ENCODE results near the gene OTP.
"Not testable (repeated sequence)": the region's sequence is repeated elsewhere in the genome, so short reads cannot be mapped to it uniquely, and the experiment has no call there.

OTP gene

GRCh38 chr5:77633207-77633675, 5.3 kb downstream of the OTP start:
- Mint-ChIP-seq H3K4me3 (no peak overlapping the region), H3K27ac (peak overlapping the region; percentile 21), H3K4me1 (ENCODE audit: low read depth) (peaks cover 34% of the 10 kb centered on the region), H3K9me3 (peaks cover 16% of the 10 kb centered on the region), H3K27me3 (peaks cover 79% of the 10 kb centered on the region), H3K36me3 (ENCODE audit: low read depth) (peaks cover 14% of the 10 kb centered on the region)

- peaks cover 12% of the 10 kb centered on the region for H3K9me3 Mint-ChIP-seq
- H3K27ac Mint-ChIP-seq = peak overlapping the region; percentile 21
- H3K4me3 Mint-ChIP-seq = peak overlapping the region; percentile 13
- H3K27me3 Mint-ChIP-seq = peaks cover 76% of the 10 kb centered on the region
- peaks cover 31% of the 10 kb centered on the region for H3K4me1 Mint-ChIP-seq (ENCODE audit: low read depth)
- peaks cover 12% of the 10 kb centered on the region for H3K36me3 Mint-ChIP-seq (ENCODE audit: low read depth)
These were observed 5.8 kb downstream of the OTP start for GRCh38 chr5:77632526-77633206.

- Mint-ChIP-seq H3K9me3 (peaks cover 13% of the 10 kb centered on the region), H3K27ac (no peak overlapping the region), H3K4me1 (ENCODE audit: low read depth) (peaks cover 26% of the 10 kb centered on the region), H3K36me3 (ENCODE audit: low read depth) (peaks cover 8% of the 10 kb centered on the region), H3K27me3 (peaks cover 76% of the 10 kb centered on the region), H3K4me3 (peak overlapping the region; percentile 71)
These were observed 8.3 kb downstream of the OTP start for GRCh38 chr5:77630114-77630680.

GRCh38 chr5:77629509-77630113, 8.9 kb downstream of the OTP start:
- peak overlapping the region; percentile 71 for H3K4me3 Mint-ChIP-seq
- H3K27me3 Mint-ChIP-seq = peaks cover 81% of the 10 kb centered on the region
- H3K27ac Mint-ChIP-seq = peak overlapping the region; percentile 36
- H3K9me3 Mint-ChIP-seq = peaks cover 13% of the 10 kb centered on the region
- peaks cover 26% of the 10 kb centered on the region for H3K4me1 Mint-ChIP-seq (ENCODE audit: low read depth)
- peaks cover 8% of the 10 kb centered on the region for H3K36me3 Mint-ChIP-seq (ENCODE audit: low read depth)

- Mint-ChIP-seq H3K4me3 (peak overlapping the region; percentile 71), H3K27ac (peak overlapping the region; percentile 76), H3K27me3 (peaks cover 81% of the 10 kb centered on the region), H3K9me3 (peaks cover 13% of the 10 kb centered on the region), H3K4me1 (ENCODE audit: low read depth) (peaks cover 26% of the 10 kb centered on the region), H3K36me3 (ENCODE audit: low read depth) (peaks cover 8% of the 10 kb centered on the region)
These were observed 9.5 kb downstream of the OTP start for GRCh38 chr5:77628840-77629508.

- H3K9me3 Mint-ChIP-seq = peaks cover 11% of the 10 kb centered on the region
- no peak overlapping the region for H3K4me3 Mint-ChIP-seq
- no peak overlapping the region for H3K27ac Mint-ChIP-seq
- H3K36me3 Mint-ChIP-seq (ENCODE audit: low read depth) = peaks cover 6% of the 10 kb centered on the region
- H3K27me3 Mint-ChIP-seq = peaks cover 81% of the 10 kb centered on the region
- peaks cover 26% of the 10 kb centered on the region for H3K4me1 Mint-ChIP-seq (ENCODE audit: low read depth)
These were observed 10.4 kb downstream of the OTP start for GRCh38 chr5:77627869-77628674.

- H3K9me3 Mint-ChIP-seq = peaks cover 5% of the 10 kb centered on the region
- H3K27me3 Mint-ChIP-seq = peaks cover 76% of the 10 kb centered on the region
- H3K36me3 Mint-ChIP-seq (ENCODE audit: low read depth) = no peaks in the 10 kb centered on the region
- H3K4me3 Mint-ChIP-seq = no peak overlapping the region
- no peak overlapping the region for H3K27ac Mint-ChIP-seq
- H3K4me1 Mint-ChIP-seq (ENCODE audit: low read depth) = no peaks in the 10 kb centered on the region
These were observed 15.2 kb downstream of the OTP start for GRCh38 chr5:77623203-77623740.

GRCh38 chr5:77621440-77621839, 17.1 kb downstream of the OTP start:
- peaks cover 70% of the 10 kb centered on the region for H3K27me3 Mint-ChIP-seq
- H3K4me1 Mint-ChIP-seq (ENCODE audit: low read depth) = no peaks in the 10 kb centered on the region
- no peak overlapping the region for H3K4me3 Mint-ChIP-seq
- H3K27ac Mint-ChIP-seq = no peak overlapping the region
- H3K36me3 Mint-ChIP-seq (ENCODE audit: low read depth) = no peaks in the 10 kb centered on the region
- no peaks in the 10 kb centered on the region for H3K9me3 Mint-ChIP-seq

- Mint-ChIP-seq H3K9me3 (no peaks in the 10 kb centered on the region), H3K27ac (no peak overlapping the region), H3K4me3 (no peak overlapping the region), H3K27me3 (peaks cover 66% of the 10 kb centered on the region), H3K36me3 (ENCODE audit: low read depth) (no peaks in the 10 kb centered on the region), H3K4me1 (ENCODE audit: low read depth) (no peaks in the 10 kb centered on the region)
These were observed 18.1 kb downstream of the OTP start for GRCh38 chr5:77620405-77620804.

- Mint-ChIP-seq H3K9me3 (no peaks in the 10 kb centered on the region), H3K27ac (no peak overlapping the region), H3K4me1 (ENCODE audit: low read depth) (no peaks in the 10 kb centered on the region)
These were observed 21.6 kb downstream of the OTP start for GRCh38 chr5:77616920-77617319.

GRCh38 chr5:77608927-77609326, 29.6 kb downstream of the OTP start:
- not testable (repeated sequence) for H3K27ac Mint-ChIP-seq; H3K4me3 Mint-ChIP-seq; H3K36me3 Mint-ChIP-seq (ENCODE audit: low read depth); H3K4me1 Mint-ChIP-seq (ENCODE audit: low read depth); H3K9me3 Mint-ChIP-seq
- H3K27me3 Mint-ChIP-seq = peaks cover 32% of the 10 kb centered on the region

More at GRCh38 chr5:77616920-77617319, 21.6 kb downstream of the OTP start:
- no peaks in the 10 kb centered on the region for H3K36me3 Mint-ChIP-seq (ENCODE audit: low read depth)
- H3K27me3 Mint-ChIP-seq = peaks cover 40% of the 10 kb centered on the region
- no peak overlapping the region for H3K4me3 Mint-ChIP-seq

GRCh38 chr5:77607324-77607723, 31.2 kb downstream of the OTP start:
- Mint-ChIP-seq H3K9me3 (no peaks in the 10 kb centered on the region), H3K36me3 (ENCODE audit: low read depth) (no peaks in the 10 kb centered on the region), H3K4me3 (no peak overlapping the region), H3K27ac (no peak overlapping the region), H3K4me1 (ENCODE audit: low read depth) (no peaks in the 10 kb centered on the region), H3K27me3 (peaks cover 42% of the 10 kb centered on the region)

GRCh38 chr5:77606279-77606678, 32.2 kb downstream of the OTP start:
- no peaks in the 10 kb centered on the region for H3K4me1 Mint-ChIP-seq (ENCODE audit: low read depth)
- peaks cover 46% of the 10 kb centered on the region for H3K27me3 Mint-ChIP-seq
- H3K27ac Mint-ChIP-seq = no peak overlapping the region
- H3K36me3 Mint-ChIP-seq (ENCODE audit: low read depth) = no peaks in the 10 kb centered on the region
- H3K4me3 Mint-ChIP-seq = no peak overlapping the region
- H3K9me3 Mint-ChIP-seq = no peaks in the 10 kb centered on the region

GRCh38 chr5:77599679-77600078, 38.8 kb downstream of the OTP start:
- H3K27me3 Mint-ChIP-seq = peaks cover 58% of the 10 kb centered on the region

More at GRCh38 chr5:77599679-77600078, 38.8 kb downstream of the OTP start:
- no peaks in the 10 kb centered on the region for H3K9me3 Mint-ChIP-seq
- H3K36me3 Mint-ChIP-seq (ENCODE audit: low read depth) = no peaks in the 10 kb centered on the region
- no peak overlapping the region for H3K4me3 Mint-ChIP-seq
- no peaks in the 10 kb centered on the region for H3K4me1 Mint-ChIP-seq (ENCODE audit: low read depth)
- no peak overlapping the region for H3K27ac Mint-ChIP-seq
